Natural killer cell (primary cell): ENCODE results near the gene C22orf31. TPM values are rescaled to one million over a fixed set of nuclear protein-coding genes. Genes with fewer than 3 reads are reported as not detected.
A peak's percentile ranks its signal among the peaks of the same experiment; 100 is the strongest.
"Not testable (repeated sequence)": the region's sequence is repeated elsewhere in the genome, so short reads cannot be mapped to it uniquely, and the experiment has no call there.

Experiments used
- ATAC-seq, 3 donors: fragments of 150-1000 bp in 2 of 3; fragments of 200-7000 bp in 1 of 3; cut with Tn5 transposase; 1 replicate in 1 of 3; 2 replicates in 2 of 3; pipeline ENCODE4 v1.10.0; 2021; ENCODE audit warnings: mild to moderate bottlenecking in 2 of 3, moderate library complexity in 2 of 3
- DNase-seq, 2 donors: peaks; one replicate each; pipeline versions ENCODE4 v3.0.0 to v3.0.0-alpha.2; 2013 to 2021; ENCODE audit warnings: mixed read lengths in 1 of 2
- H3K27ac ChIP-seq: one replicate; pipeline ENCODE4 v1.5.1; 2013; ENCODE audit warnings: mild to moderate bottlenecking, low read length
- H3K27me3 ChIP-seq: one replicate; pipeline ENCODE4 v1.6.1; 2013; ENCODE audit warnings: low read length; ENCODE audit not compliant: control insufficient read depth, insufficient read depth
- H3K36me3 ChIP-seq: one replicate; pipeline ENCODE4 v1.6.1; 2013; ENCODE audit warnings: low read length; ENCODE audit not compliant: control insufficient read depth, insufficient read depth
- H3K4me1 ChIP-seq: one replicate; pipeline ENCODE4 v1.6.1; 2013; ENCODE audit warnings: low read length; ENCODE audit not compliant: control insufficient read depth, insufficient read depth
- H3K4me3 ChIP-seq: one replicate; pipeline ENCODE4 v1.5.1; 2013; ENCODE audit warnings: low read length
- H3K9me3 ChIP-seq: one replicate; pipeline ENCODE4 v1.6.1; 2013; ENCODE audit warnings: low read length; ENCODE audit not compliant: control insufficient read depth, insufficient read depth
- H3K27ac Mint-ChIP-seq, 2 donors: one replicate each; pipeline ENCODE4 v1.8.0; 2022; ENCODE audit warnings: mild to moderate bottlenecking in 2 of 2, mixed read lengths in 2 of 2, moderate library complexity in 1 of 2
- H3K27me3 Mint-ChIP-seq, 2 donors: one replicate each; pipeline ENCODE4 v1.8.0; 2022; ENCODE audit warnings: low read depth in 2 of 2, mixed read lengths in 2 of 2
- H3K36me3 Mint-ChIP-seq: one replicate; pipeline ENCODE4 v1.8.0; 2022; ENCODE audit warnings: mixed read lengths
- H3K4me1 Mint-ChIP-seq, 2 donors: one replicate each; pipeline ENCODE4 v1.8.0; 2022; ENCODE audit warnings: mixed read lengths in 2 of 2
- H3K4me3 Mint-ChIP-seq: one replicate; pipeline ENCODE4 v1.8.0; 2022; ENCODE audit warnings: mild to moderate bottlenecking, moderate library complexity, mixed read lengths
- H3K9me3 Mint-ChIP-seq, 2 donors: one replicate each; pipeline ENCODE4 v1.8.0; 2022; ENCODE audit warnings: mixed read lengths in 2 of 2
- WGBS: methylation state at CpG from one replicate; pipeline ENCODE4 v1.1.7; 2013; ENCODE audit warnings: missing lambda C conversion rate; ENCODE audit not compliant: insufficient coverage; 5-methylcytosine and 5-hydroxymethylcytosine counted together
- intact Hi-C: fragments of 100-400 bp; cut with micrococcal nuclease; formaldehyde crosslinking; loops from one replicate; pipeline ENCODE4 v1.14.2; 2022
- total RNA-seq, 4 donors: library from RNA; stranded (reverse); fragments of 120-200 nt in 1 of 4; gene quantifications; one replicate each; pipeline versions ENCODE4 v1.2.3 to v1.2.4, GENCODE V29; 2013 to 2022
- TF ChIP-seq, protein P1 (sequence below): fragments of 200-600 bp; IDR thresholded peaks from one replicate; pipeline ENCODE4 v1.8.0; 2022; ENCODE audit warnings: antibody characterized with exemption

C22orf31 gene
- total RNA-seq, 3 donors from 2014 or later (not counting 1 experiment from before 2014, with no cell fraction given) = not detected

DNA sequence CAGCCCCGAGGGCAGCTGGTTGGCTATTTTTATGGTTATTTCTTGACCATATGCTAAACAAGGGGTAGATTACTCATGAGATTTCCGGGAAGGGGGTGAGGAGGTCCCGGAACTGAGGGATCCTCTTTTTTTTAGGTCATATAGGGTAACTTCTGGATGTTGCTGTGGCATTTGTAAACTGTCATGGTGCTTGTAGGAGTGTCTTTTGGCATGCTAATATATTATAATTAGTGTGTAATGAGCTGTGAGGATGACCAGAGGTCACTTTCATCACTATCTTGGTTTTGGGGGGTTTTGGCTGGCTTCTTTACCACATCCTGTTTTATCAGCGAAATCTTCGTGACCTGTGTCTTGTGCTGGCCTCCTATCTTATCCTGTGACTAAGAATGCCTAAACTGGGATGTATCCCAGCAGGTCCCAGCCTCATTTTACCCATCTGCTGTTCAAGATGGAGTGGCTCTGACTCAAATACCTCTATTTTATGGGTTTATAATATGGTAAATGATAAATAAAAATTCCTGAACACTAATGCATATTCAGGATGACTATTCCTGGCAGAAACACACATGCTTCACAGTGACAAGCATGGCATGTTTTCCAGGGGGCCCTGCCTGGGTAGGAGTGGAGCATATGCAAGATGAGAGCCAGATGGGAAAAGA, 22.4 kb upstream of the C22orf31 start:
- WGBS = 48% methylated on average over 5 of the region's 5 CpGs
- Histone ChIP-seq H3K4me1 (peaks cover 10% of the 10 kb centered on the region), H3K36me3 (no peaks in the 10 kb centered on the region), H3K4me3 (no peak overlapping the region), H3K27me3 (peaks cover 11% of the 10 kb centered on the region), H3K9me3 (no peaks in the 10 kb centered on the region), H3K27ac (no peak overlapping the region)
- peaks cover 14 to 16% of the 10 kb centered on the region in 2 donors for H3K4me1 Mint-ChIP-seq
- TF ChIP-seq, protein P1, sequence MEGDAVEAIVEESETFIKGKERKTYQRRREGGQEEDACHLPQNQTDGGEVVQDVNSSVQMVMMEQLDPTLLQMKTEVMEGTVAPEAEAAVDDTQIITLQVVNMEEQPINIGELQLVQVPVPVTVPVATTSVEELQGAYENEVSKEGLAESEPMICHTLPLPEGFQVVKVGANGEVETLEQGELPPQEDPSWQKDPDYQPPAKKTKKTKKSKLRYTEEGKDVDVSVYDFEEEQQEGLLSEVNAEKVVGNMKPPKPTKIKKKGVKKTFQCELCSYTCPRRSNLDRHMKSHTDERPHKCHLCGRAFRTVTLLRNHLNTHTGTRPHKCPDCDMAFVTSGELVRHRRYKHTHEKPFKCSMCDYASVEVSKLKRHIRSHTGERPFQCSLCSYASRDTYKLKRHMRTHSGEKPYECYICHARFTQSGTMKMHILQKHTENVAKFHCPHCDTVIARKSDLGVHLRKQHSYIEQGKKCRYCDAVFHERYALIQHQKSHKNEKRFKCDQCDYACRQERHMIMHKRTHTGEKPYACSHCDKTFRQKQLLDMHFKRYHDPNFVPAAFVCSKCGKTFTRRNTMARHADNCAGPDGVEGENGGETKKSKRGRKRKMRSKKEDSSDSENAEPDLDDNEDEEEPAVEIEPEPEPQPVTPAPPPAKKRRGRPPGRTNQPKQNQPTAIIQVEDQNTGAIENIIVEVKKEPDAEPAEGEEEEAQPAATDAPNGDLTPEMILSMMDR = no peak
- H3K9me3 Mint-ChIP-seq = no peaks in the 10 kb centered on the region
- no peak for DNase-seq
- peak in 1 of 3 donors; percentile 58 for ATAC-seq
- no peak overlapping the region for H3K4me3 Mint-ChIP-seq
- H3K27me3 Mint-ChIP-seq = peaks cover 42 to 51% of the 10 kb centered on the region in 2 donors
- intact Hi-C loops = no loop called here
- H3K27ac Mint-ChIP-seq = no peak overlapping the region
- no peaks in the 10 kb centered on the region for H3K36me3 Mint-ChIP-seq

DNA sequence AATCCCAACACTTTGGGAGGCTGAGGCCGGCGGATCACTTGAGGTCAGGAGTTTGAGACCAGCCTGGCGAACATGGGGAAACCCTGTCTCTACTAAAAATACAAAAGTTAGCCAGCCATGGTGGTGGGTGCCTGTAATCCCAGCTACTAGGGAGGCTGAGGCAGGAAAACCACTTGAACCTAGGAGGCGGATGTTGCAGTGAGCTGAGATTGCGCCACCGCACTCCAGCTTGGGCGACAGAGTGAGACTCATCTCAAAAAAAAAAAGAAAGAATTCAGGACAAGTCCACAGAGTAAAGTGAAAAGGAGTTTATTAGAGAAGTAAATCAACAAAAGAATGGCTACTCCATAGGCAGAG, 21.9 kb upstream of the C22orf31 start:
- WGBS = 96% methylated on average over 7 of the region's 7 CpGs
- H3K9me3 ChIP-seq, H3K9me3 Mint-ChIP-seq, ATAC-seq, H3K27ac Mint-ChIP-seq, H3K36me3 Mint-ChIP-seq, DNase-seq, H3K4me3 ChIP-seq, H3K4me3 Mint-ChIP-seq, intact Hi-C loops, H3K36me3 ChIP-seq, H3K27ac ChIP-seq: not testable (repeated sequence)
- Mint-ChIP-seq H3K27me3 (peaks cover 42 to 52% of the 10 kb centered on the region in 2 donors), H3K4me1 (peaks cover 18 to 20% of the 10 kb centered on the region in 2 donors)
- Histone ChIP-seq H3K27me3 (peaks cover 13% of the 10 kb centered on the region), H3K4me1 (peaks cover 10% of the 10 kb centered on the region)

DNA sequence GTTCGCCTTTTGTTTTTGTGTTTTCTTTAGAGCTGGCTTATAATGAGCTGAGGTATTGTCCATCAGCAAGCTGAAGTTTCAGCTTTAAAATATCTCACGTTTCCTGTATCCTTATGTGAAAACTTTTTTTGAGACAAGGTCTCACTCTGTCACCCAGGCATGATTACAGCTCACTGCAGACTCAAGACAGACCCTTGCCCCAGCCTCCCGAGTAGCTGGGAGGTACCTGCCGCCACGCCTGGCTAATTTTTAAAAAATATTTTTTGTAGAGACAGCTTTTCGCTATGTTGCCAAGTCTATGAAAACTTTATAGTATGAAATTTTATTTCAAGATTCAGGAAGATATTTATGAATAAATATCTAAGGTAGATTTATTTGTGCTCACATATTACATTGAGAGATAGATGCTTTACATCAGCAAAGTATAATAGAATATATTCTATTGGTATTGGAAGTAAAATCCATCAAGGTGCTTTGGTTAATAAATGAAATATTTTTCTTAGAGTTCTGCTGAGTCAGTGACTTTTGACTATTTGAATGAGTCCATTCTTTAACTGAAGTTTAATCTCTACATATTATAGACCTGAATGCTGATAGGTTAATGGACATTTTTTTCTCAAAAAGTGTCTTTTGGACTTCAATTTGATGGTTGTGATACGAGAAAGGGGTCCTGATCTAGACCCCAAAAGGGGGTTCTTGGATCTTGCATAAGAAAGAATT, 21.4 kb upstream of the C22orf31 start:
- Mint-ChIP-seq H3K4me1 (peaks cover 18 to 20% of the 10 kb centered on the region in 2 donors), H3K27me3 (peaks cover 47 to 57% of the 10 kb centered on the region in 2 donors), H3K9me3 (no peaks in the 10 kb centered on the region), H3K27ac (no peak overlapping the region), H3K4me3 (no peak overlapping the region), H3K36me3 (no peaks in the 10 kb centered on the region)
- WGBS = 80% methylated on average over 6 of the region's 7 CpGs
- TF ChIP-seq, protein P1 = no peak
- H3K4me1 ChIP-seq = peaks cover 10% of the 10 kb centered on the region
- H3K4me3 ChIP-seq = no peak overlapping the region
- DNase-seq = no peak
- ATAC-seq = no peak
- intact Hi-C loops = no loop called here
- no peaks in the 10 kb centered on the region for H3K9me3 ChIP-seq
- no peaks in the 10 kb centered on the region for H3K36me3 ChIP-seq
- peaks cover 13% of the 10 kb centered on the region for H3K27me3 ChIP-seq
- H3K27ac ChIP-seq = no peak overlapping the region

DNA sequence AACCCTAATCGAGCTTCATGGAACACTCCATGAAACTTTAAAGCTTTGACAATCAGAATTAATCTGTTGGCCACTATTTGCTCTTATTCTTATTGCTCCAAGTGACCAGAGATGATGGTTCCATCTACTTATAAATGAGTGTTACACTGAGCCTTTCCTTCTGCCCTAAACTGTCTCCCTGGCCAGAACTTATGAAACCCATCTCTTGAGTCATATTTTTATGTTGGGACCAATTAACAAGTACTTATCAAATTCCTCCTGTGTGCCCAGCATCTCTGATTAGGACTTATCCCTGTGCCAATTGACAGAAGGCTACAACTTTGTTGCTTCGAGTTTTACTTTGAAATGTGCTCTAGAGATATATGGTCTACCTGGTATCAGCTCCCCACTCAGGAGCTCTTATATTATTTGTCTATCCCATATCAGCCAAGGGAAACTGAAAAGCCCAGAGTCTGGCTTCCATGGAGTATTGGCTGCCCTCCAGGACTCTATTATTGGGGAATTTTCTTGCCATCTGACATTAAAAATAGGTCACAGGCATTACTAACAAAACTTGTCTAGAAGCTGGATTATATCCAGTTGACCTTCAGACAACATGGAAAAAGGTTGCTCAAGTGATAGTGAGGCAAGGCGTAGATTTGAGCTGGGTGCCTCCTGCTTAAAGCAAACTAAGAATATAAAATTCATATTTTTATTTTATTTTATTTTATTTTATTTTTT, 20.0 kb upstream of the C22orf31 start:
- Histone ChIP-seq H3K27ac (no peak overlapping the region), H3K9me3 (no peaks in the 10 kb centered on the region), H3K36me3 (no peaks in the 10 kb centered on the region), H3K27me3 (peaks cover 13% of the 10 kb centered on the region), H3K4me1 (peaks cover 10% of the 10 kb centered on the region), H3K4me3 (no peak overlapping the region)
- intact Hi-C loops = no loop called here
- peaks cover 49 to 60% of the 10 kb centered on the region in 2 donors for H3K27me3 Mint-ChIP-seq
- 80% methylated on average over 2 of the region's 3 CpGs for WGBS
- no peaks in the 10 kb centered on the region for H3K36me3 Mint-ChIP-seq
- no peak overlapping the region for H3K27ac Mint-ChIP-seq
- DNase-seq (no peak), ATAC-seq (no peak)
- TF ChIP-seq, protein P1 = no peak
- H3K4me1 Mint-ChIP-seq = peaks cover 18 to 20% of the 10 kb centered on the region in 2 donors
- H3K4me3 Mint-ChIP-seq = no peak overlapping the region
- no peaks in the 10 kb centered on the region for H3K9me3 Mint-ChIP-seq
